Activated CD4-positive, alpha-beta memory T cell treated with anti-CD3 and anti-CD28 coated beads for 36 hours (primary cell): ENCODE results near the gene HEBP1. TPM values are rescaled to one million over a fixed set of nuclear protein-coding genes. Genes with fewer than 3 reads are reported as not detected.

Source experiments
- CTCF ChIA-PET: fragments of 350-600 bp; sonication (Branson Sonifier 250); formaldehyde crosslinking; loops from one replicate; lab custom pipeline; 2021; ENCODE audit warnings: antibody characterized with exemption, inconsistent platforms; lab: Charles Lee
- POLR2A ChIA-PET: fragments of 350-600 bp; sonication (Branson Sonifier 250); formaldehyde crosslinking; loops from one replicate; lab custom pipeline; 2021; ENCODE audit warnings: antibody characterized with exemption; lab: Charles Lee
- DNase-seq: peaks from one replicate; pipeline ENCODE4 v3.0.0-alpha.2; 2020
- H3K27ac Mint-ChIP-seq: one replicate; pipeline ENCODE4 v1.8.0; 2021; ENCODE audit warnings: mixed read lengths
- H3K27me3 Mint-ChIP-seq: one replicate; pipeline ENCODE4 v1.8.0; 2021; ENCODE audit warnings: mixed read lengths
- H3K36me3 Mint-ChIP-seq: one replicate; pipeline ENCODE4 v1.8.0; 2021; ENCODE audit warnings: mixed read lengths
- H3K4me1 Mint-ChIP-seq: one replicate; pipeline ENCODE4 v1.8.0; 2021; ENCODE audit warnings: low read depth, mixed read lengths
- H3K4me3 Mint-ChIP-seq: one replicate; pipeline ENCODE4 v1.8.0; 2021; ENCODE audit warnings: mild to moderate bottlenecking, mixed read lengths
- H3K9me3 Mint-ChIP-seq: one replicate; pipeline ENCODE4 v1.8.0; 2021; ENCODE audit warnings: mixed read lengths
- intact Hi-C: fragments of 100-400 bp; cut with micrococcal nuclease; formaldehyde crosslinking; loops from one replicate; pipeline ENCODE4 v1.15.1; 2023
- total RNA-seq, 2 experiments: library from RNA; stranded (reverse); gene quantifications; one replicate each; pipeline ENCODE4 v1.2.3, GENCODE V29; 2021

The HEBP1 gene
- total RNA-seq = 10 to 100 TPM; 20.5 to 22.4 TPM

GRCh38 chr12:12999959-13000615 lies at the start of gene HEBP1:
Gene HEBP1, minus strand, starts transcription at chr12:13000265. Its CDS starts 151 bp downstream, at chr12:13000114.
- H3K36me3 Mint-ChIP-seq = no peaks in the 10 kb centered on the region
- H3K27ac Mint-ChIP-seq = peak within 1 kb of the TSS; percentile 53
- peak; percentile 97 for DNase-seq
- CTCF ChIA-PET = interaction anchor here (3.3 kb wide), 1 partner anchor 211 kb away, joined by 18 read pairs; no protein-coding TSS in a partner anchor
- peaks cover 25% of the 10 kb centered on the region for H3K4me1 Mint-ChIP-seq
- POLR2A ChIA-PET = no interaction called here
- intact Hi-C loops = loop anchor here (1.0 to 5.0 kb wide), 10 partner anchors 47 to 1367 kb away; partner anchors contain the start of genes ATF7IP, DDX47, DUSP16 and EMP1
- no peaks in the 10 kb centered on the region for H3K9me3 Mint-ChIP-seq
- H3K27me3 Mint-ChIP-seq = peaks cover 6% of the 10 kb centered on the region
- peak within 1 kb of the TSS; percentile 82 for H3K4me3 Mint-ChIP-seq

- Mint-ChIP-seq H3K27me3 (no peaks in the 10 kb centered on the region), H3K9me3 (peaks cover 16% of the 10 kb centered on the region), H3K27ac (no peak overlapping the region), H3K4me3 (no peak overlapping the region), H3K36me3 (peaks cover 11% of the 10 kb centered on the region), H3K4me1 (peaks cover 33% of the 10 kb centered on the region)
- DNase-seq = no peak
- POLR2A ChIA-PET = no interaction called here
- CTCF ChIA-PET = interaction anchor here (0.6 to 1.5 kb wide), 3 partner anchors 134 to 471 kb away, joined by 3 to 4 read pairs (median 3); no protein-coding TSS in a partner anchor
- intact Hi-C loops = no loop called here
Measured at GRCh38 chr12:13049816-13050215, 49.8 kb upstream of the HEBP1 start.

- ChIA-PET POLR2A (interaction anchor here (1.2 kb wide), 1 partner anchor 149 kb away, joined by 6 read pairs; the partner anchor contains the start of gene EMP1), CTCF (interaction anchor here (1.1 to 5.6 kb wide), 3 partner anchors 130 to 209 kb away, joined by 3 to 32 read pairs (median 4); no protein-coding TSS in a partner anchor)
- Mint-ChIP-seq H3K36me3 (peaks cover 3% of the 10 kb centered on the region), H3K27ac (no peak overlapping the region), H3K27me3 (peaks cover 3% of the 10 kb centered on the region), H3K4me3 (no peak overlapping the region), H3K4me1 (peaks cover 31% of the 10 kb centered on the region), H3K9me3 (peaks cover 4% of the 10 kb centered on the region)
- no peak for DNase-seq
- intact Hi-C loops = loop anchor here (1.0 kb wide), 4 partner anchors 47 to 164 kb away; partner anchors contain the start of genes GSG1 and HEBP1
Measured at GRCh38 chr12:13046964-13047363, 46.9 kb upstream of the HEBP1 start.

GRCh38 chr12:13045816-13046215 lies 45.8 kb upstream of the HEBP1 start:
- intact Hi-C loops = no loop called here
- CTCF ChIA-PET = interaction anchor here (1.5 to 5.6 kb wide), 3 partner anchors 166 to 210 kb away, joined by 3 to 32 read pairs (median 11); no protein-coding TSS in a partner anchor
- no peak overlapping the region for H3K4me3 Mint-ChIP-seq
- DNase-seq = no peak
- H3K36me3 Mint-ChIP-seq = peaks cover 3% of the 10 kb centered on the region
- no peak overlapping the region for H3K27ac Mint-ChIP-seq
- H3K27me3 Mint-ChIP-seq = peaks cover 3% of the 10 kb centered on the region
- H3K9me3 Mint-ChIP-seq = peaks cover 4% of the 10 kb centered on the region
- H3K4me1 Mint-ChIP-seq = peaks cover 25% of the 10 kb centered on the region
- POLR2A ChIA-PET = no interaction called here

GRCh38 chr12:13044906-13045299 lies 44.8 kb upstream of the HEBP1 start:
- intact Hi-C loops = no loop called here
- ChIA-PET POLR2A (interaction anchor here (0.5 kb wide), 1 partner anchor 301 kb away, joined by 3 read pairs; no protein-coding TSS in a partner anchor), CTCF (interaction anchor here (1.5 to 5.6 kb wide), 4 partner anchors 129 to 210 kb away, joined by 3 to 32 read pairs (median 8); no protein-coding TSS in a partner anchor)
- H3K27ac Mint-ChIP-seq = no peak overlapping the region
- no peak for DNase-seq
- peak overlapping the region; percentile 80 for H3K4me3 Mint-ChIP-seq
- peaks cover 3% of the 10 kb centered on the region for H3K36me3 Mint-ChIP-seq
- peaks cover 4% of the 10 kb centered on the region for H3K9me3 Mint-ChIP-seq
- peaks cover 3% of the 10 kb centered on the region for H3K27me3 Mint-ChIP-seq
- H3K4me1 Mint-ChIP-seq = peaks cover 25% of the 10 kb centered on the region

- peaks cover 3% of the 10 kb centered on the region for H3K36me3 Mint-ChIP-seq
- peak; percentile 78 for DNase-seq
- H3K27ac Mint-ChIP-seq = no peak within 1 kb of the TSS
- H3K4me3 Mint-ChIP-seq = peak within 1 kb of the TSS; percentile 80
- ChIA-PET CTCF (interaction anchor here (0.6 to 5.6 kb wide), 8 partner anchors 9 to 1123 kb away, joined by 3 to 32 read pairs (median 4); no protein-coding TSS in a partner anchor), POLR2A (interaction anchor here (0.7 to 1.6 kb wide), 3 partner anchors 57 to 166 kb away, joined by 3 to 4 read pairs (median 3); no protein-coding TSS in a partner anchor)
- H3K4me1 Mint-ChIP-seq = peaks cover 25% of the 10 kb centered on the region
- intact Hi-C loops = no loop called here
- H3K9me3 Mint-ChIP-seq = peaks cover 4% of the 10 kb centered on the region
- peaks cover 3% of the 10 kb centered on the region for H3K27me3 Mint-ChIP-seq
Measured at GRCh38 chr12:13044002-13044905, 44.2 kb upstream of the HEBP1 start, which contains the start of gene FAM234B. Gene FAM234B, plus strand, starts transcription at chr12:13044381. Its CDS starts 23 bp downstream, at chr12:13044404.

GRCh38 chr12:13042666-13043230 lies 42.7 kb upstream of the HEBP1 start:
- Mint-ChIP-seq H3K27me3 (peaks cover 3% of the 10 kb centered on the region), H3K9me3 (no peaks in the 10 kb centered on the region), H3K4me1 (peaks cover 25% of the 10 kb centered on the region), H3K4me3 (no peak overlapping the region), H3K27ac (no peak overlapping the region), H3K36me3 (no peaks in the 10 kb centered on the region)
- CTCF ChIA-PET = interaction anchor here (1.4 to 5.6 kb wide), 2 partner anchors 57 to 169 kb away, joined by 4 to 32 read pairs; no protein-coding TSS in a partner anchor
- intact Hi-C loops = no loop called here
- DNase-seq = no peak
- POLR2A ChIA-PET = interaction anchor here (1.6 kb wide), 1 partner anchor 59 kb away, joined by 4 read pairs; no protein-coding TSS in a partner anchor

- Mint-ChIP-seq H3K36me3 (no peaks in the 10 kb centered on the region), H3K4me3 (no peak overlapping the region), H3K27ac (no peak overlapping the region), H3K9me3 (no peaks in the 10 kb centered on the region), H3K4me1 (peaks cover 19% of the 10 kb centered on the region), H3K27me3 (peaks cover 3% of the 10 kb centered on the region)
- DNase-seq = no peak
- ChIA-PET CTCF (no interaction called here), POLR2A (no interaction called here)
- intact Hi-C loops = no loop called here
Measured at GRCh38 chr12:13041224-13041623, 41.2 kb upstream of the HEBP1 start.

- intact Hi-C loops = no loop called here
- Mint-ChIP-seq H3K27me3 (peaks cover 3% of the 10 kb centered on the region), H3K9me3 (no peaks in the 10 kb centered on the region), H3K36me3 (no peaks in the 10 kb centered on the region), H3K4me3 (no peak overlapping the region), H3K27ac (no peak overlapping the region), H3K4me1 (peaks cover 4% of the 10 kb centered on the region)
- POLR2A ChIA-PET = no interaction called here
- CTCF ChIA-PET = interaction anchor here (1.9 kb wide), 1 partner anchor 173 kb away, joined by 7 read pairs; no protein-coding TSS in a partner anchor
- no peak for DNase-seq
Measured at GRCh38 chr12:13039328-13039956, 39.4 kb upstream of the HEBP1 start.

GRCh38 chr12:13038491-13039161 lies 38.6 kb upstream of the HEBP1 start:
- Mint-ChIP-seq H3K27ac (no peak overlapping the region), H3K4me1 (no peaks in the 10 kb centered on the region), H3K27me3 (peaks cover 3% of the 10 kb centered on the region), H3K4me3 (no peak overlapping the region), H3K36me3 (no peaks in the 10 kb centered on the region), H3K9me3 (no peaks in the 10 kb centered on the region)
- CTCF ChIA-PET = interaction anchor here (1.9 kb wide), 1 partner anchor 173 kb away, joined by 7 read pairs; no protein-coding TSS in a partner anchor
- no peak for DNase-seq
- POLR2A ChIA-PET = no interaction called here
- intact Hi-C loops = no loop called here
